Esophagus muscularis mucosa (tissue), 4 donors: ENCODE measurements around the gene HOXD9. TPM values are rescaled to one million over a fixed set of nuclear protein-coding genes. Genes with fewer than 3 reads are reported as not detected.

ENCODE experiments used
- DNase-seq: peaks from one replicate; pipeline ENCODE4 v3.0.0-alpha.2; 2017; ENCODE audit errors: extremely low spot score
- H3K27ac ChIP-seq, 4 donors: fragments of 200-600 bp; sonication (generic); replicated peaks in 1 of 4; 1 replicate in 3 of 4; 2 replicates in 1 of 4; pipeline ENCODE4 v1.5.1; 2016 to 2019; ENCODE audit warnings: mild to moderate bottlenecking in 1 of 4
- H3K27me3 ChIP-seq, 4 donors: fragments of 200-600 bp; sonication (generic); one replicate each; pipeline versions ENCODE4 v1.5.1 to v1.6.0; 2016 to 2019
- H3K36me3 ChIP-seq, 4 donors: fragments of 200-600 bp; sonication (generic); one replicate each; pipeline ENCODE4 v1.5.1; 2016 to 2019
- H3K4me1 ChIP-seq, 4 donors: fragments of 200-600 bp; sonication (generic); one replicate each; pipeline ENCODE4 v1.5.1; 2016 to 2019
- H3K4me3 ChIP-seq, 4 donors: fragments of 200-600 bp; sonication (generic); 1 replicate in 2 of 4; 2 replicates in 2 of 4; pipeline ENCODE4 v1.5.1; 2016 to 2019; ENCODE audit warnings: mild to moderate bottlenecking in 4 of 4, moderate library complexity in 1 of 4
- H3K9me3 ChIP-seq, 4 donors: fragments of 200-600 bp; sonication (generic); 1 replicate in 3 of 4; 2 replicates in 1 of 4; pipeline ENCODE4 v1.5.1; 2016 to 2019
- EP300 ChIP-seq: sonication (generic); formaldehyde crosslinking; IDR thresholded peaks from one replicate; pipeline ENCODE4 v1.6.1; 2017; ENCODE audit warnings: antibody characterized with exemption
- POLR2A ChIP-seq: fragments of 450-650 bp; IDR thresholded peaks from one replicate; pipeline ENCODE4 v1.6.1; 2017; ENCODE audit warnings: antibody characterized with exemption, moderate library complexity, mild to moderate bottlenecking, low read depth
- POLR2AphosphoS5 ChIP-seq, 2 donors: sonication (generic); formaldehyde crosslinking; IDR thresholded peaks; one replicate each; pipeline ENCODE4 v1.6.1; 2017; ENCODE audit warnings: antibody characterized with exemption in 2 of 2
- WGBS: methylation state at CpG from one replicate; pipeline ENCODE4 v1.1.5; 2018; 5-methylcytosine and 5-hydroxymethylcytosine counted together
- intact Hi-C: fragments of 100-400 bp; cut with DNase I; formaldehyde crosslinking; loops from one replicate; pipeline ENCODE4 v1.15.1; 2023
- total RNA-seq, 4 donors: library from RNA; depleted of rRNA; stranded (reverse); fragments of >200 nt; gene quantifications; one replicate each; pipeline versions ENCODE4 v1.1.0 to v1.2.1, GENCODE V29; 2016
- TF ChIP-seq, protein P1 (sequence below), 3 experiments: fragments of 200-600 bp in 2 of 3; fragments of 450-650 bp in 1 of 3; sonication (generic) in 2 of 3; IDR thresholded peaks; one replicate each; pipeline ENCODE4 v1.5.1; 2017 to 2019; ENCODE audit warnings: antibody characterized with exemption in 3 of 3, mild to moderate bottlenecking in 2 of 3, moderate library complexity in 1 of 3

HOXD9 gene
- total RNA-seq, 4 donors from 2014 or later, result 0.83 to 2.2 (median 0.99) TPM

DNA sequence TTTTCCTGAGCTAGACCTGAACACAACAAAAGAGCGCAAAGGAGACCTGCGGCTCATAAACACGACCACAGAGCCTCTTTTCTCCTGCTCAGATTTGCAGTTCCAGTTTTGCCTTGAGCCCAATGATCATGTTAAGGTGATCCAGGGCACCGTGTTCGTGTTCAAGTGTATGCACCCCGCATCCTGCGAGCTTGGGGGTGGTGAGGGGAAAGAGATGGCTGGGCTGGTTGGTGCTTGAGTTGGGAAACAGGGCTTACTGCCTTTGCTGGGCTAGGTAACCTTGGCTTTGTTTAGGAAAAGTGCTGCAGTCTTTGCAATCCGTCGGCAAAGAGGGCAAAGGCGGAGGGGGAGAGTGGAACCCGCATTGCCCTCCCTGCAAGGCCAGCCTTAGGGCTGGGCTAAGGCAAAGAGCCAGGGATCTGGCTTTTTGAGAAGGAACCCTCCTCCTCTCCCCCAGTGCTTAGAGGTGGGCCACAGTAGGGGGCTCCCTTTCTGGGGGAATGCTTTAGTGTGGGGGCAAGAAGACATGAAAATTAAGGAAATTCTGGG, 4.6 kb upstream of the HOXD9 start:
- H3K36me3 ChIP-seq, result no peaks in the 10 kb centered on the region
- DNase-seq, result no peak
- no peak for TF ChIP-seq POLR2A
- TF ChIP-seq, protein P1, sequence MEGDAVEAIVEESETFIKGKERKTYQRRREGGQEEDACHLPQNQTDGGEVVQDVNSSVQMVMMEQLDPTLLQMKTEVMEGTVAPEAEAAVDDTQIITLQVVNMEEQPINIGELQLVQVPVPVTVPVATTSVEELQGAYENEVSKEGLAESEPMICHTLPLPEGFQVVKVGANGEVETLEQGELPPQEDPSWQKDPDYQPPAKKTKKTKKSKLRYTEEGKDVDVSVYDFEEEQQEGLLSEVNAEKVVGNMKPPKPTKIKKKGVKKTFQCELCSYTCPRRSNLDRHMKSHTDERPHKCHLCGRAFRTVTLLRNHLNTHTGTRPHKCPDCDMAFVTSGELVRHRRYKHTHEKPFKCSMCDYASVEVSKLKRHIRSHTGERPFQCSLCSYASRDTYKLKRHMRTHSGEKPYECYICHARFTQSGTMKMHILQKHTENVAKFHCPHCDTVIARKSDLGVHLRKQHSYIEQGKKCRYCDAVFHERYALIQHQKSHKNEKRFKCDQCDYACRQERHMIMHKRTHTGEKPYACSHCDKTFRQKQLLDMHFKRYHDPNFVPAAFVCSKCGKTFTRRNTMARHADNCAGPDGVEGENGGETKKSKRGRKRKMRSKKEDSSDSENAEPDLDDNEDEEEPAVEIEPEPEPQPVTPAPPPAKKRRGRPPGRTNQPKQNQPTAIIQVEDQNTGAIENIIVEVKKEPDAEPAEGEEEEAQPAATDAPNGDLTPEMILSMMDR (IDR thresholded peaks at IDR 0.05), result no peak
- no peak for TF ChIP-seq POLR2AphosphoS5 (IDR thresholded peaks at IDR 0.05)
- TF ChIP-seq EP300, result no peak
- H3K4me1 ChIP-seq, result peaks cover 15 to 31% (median 22%) of the 10 kb centered on the region in 4 donors
- WGBS, result 6% methylated on average over 11 of the region's 11 CpGs
- no peaks in the 10 kb centered on the region for H3K9me3 ChIP-seq
- no peak overlapping the region for H3K4me3 ChIP-seq
- H3K27me3 ChIP-seq, result peaks cover 10 to 100% (median 93%) of the 10 kb centered on the region in 4 donors
- no peak overlapping the region for H3K27ac ChIP-seq
- intact Hi-C loops, result no loop called here

DNA sequence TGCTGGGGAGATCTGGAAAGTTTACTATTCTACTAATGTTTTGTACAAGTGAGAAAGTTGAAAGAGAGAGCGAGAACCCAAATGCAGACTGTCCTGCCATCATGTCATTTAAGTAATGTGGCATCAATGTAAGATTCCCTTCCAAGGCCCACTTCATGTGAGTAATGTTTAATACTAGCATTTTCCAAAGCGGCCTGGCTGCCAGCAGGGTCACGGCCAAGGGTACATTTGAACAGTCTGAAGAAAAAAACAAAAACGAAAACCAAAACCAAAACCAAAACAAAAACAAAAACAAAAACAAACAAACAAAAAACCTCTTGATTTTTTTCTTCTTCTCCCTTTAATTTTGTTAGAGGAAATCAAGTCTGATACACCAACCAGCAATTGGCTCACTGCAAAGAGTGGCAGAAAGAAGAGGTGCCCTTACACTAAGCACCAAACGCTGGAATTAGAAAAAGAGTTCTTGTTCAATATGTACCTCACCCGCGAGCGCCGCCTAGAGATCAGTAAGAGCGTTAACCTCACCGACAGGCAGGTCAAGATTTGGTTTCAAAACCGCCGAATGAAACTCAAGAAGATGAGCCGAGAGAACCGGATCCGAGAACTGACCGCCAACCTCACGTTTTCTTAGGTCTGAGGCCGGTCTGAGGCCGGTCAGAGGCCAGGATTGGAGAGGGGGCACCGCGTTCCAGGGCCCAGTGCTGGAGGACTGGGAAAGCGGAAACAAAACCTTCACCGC, 3.7 kb upstream of the HOXD9 start:
- Histone ChIP-seq H3K27ac (no peak overlapping the region), H3K27me3 (peaks cover 14 to 100% (median 93%) of the 10 kb centered on the region in 4 donors), H3K4me3 (no peak overlapping the region), H3K4me1 (peaks cover 21 to 40% (median 30%) of the 10 kb centered on the region in 4 donors), H3K36me3 (no peaks in the 10 kb centered on the region), H3K9me3 (no peaks in the 10 kb centered on the region)
- WGBS, result 12% methylated on average over 24 of the region's 24 CpGs
- TF ChIP-seq EP300 (no peak), POLR2A (no peak), POLR2AphosphoS5 (IDR thresholded peaks at IDR 0.05) (no peak)
- intact Hi-C loops, result no loop called here
- DNase-seq, result no peak

DNA sequence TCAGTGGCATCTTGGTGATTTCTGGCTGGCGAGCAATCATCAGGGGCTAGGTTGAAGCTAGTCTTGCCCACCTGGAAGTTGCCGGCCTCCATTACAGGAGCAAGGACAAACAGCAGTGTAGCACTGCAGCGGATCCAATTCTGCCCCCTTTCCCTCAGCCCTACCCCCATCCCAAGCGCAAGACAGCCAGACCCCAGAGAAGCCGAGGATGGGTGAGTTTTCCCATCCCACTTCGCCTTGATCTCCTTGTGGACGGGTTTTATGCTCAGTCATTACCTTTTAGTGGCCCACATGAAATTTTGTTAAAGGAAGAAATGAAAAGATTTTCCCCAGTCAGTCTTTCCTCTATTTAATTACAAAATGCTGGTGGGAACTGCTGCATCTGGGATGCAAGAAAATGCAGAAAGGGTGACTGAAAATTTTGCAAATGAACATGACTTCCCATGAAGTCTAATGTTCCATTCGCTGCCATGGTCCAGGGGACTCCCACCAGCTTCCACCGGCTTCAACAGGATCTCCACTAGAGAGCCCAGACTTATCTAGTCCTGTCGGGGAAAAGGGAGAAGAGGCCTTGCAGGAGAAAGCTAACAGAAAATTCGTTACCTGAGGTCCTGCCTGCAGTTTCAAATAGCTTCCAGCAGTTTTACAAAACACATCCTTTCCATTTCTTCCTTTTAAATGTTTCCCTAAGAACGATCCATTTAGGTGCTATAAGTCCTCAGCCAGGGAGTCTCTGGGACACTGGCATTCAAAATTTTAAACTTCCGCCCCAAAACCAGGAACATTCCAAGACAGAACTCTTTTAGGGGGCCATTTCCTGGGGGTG, 1.9 kb upstream of the HOXD9 start:
- WGBS, result 20% methylated on average over 13 of the region's 13 CpGs
- DNase-seq, result no peak
- H3K4me3 ChIP-seq, result no peak overlapping the region
- no peak overlapping the region for H3K27ac ChIP-seq
- intact Hi-C loops, result no loop called here
- TF ChIP-seq, protein P1 (IDR thresholded peaks at IDR 0.05), result no peak
- no peak for TF ChIP-seq POLR2AphosphoS5 (IDR thresholded peaks at IDR 0.05)
- TF ChIP-seq EP300, result no peak
- TF ChIP-seq POLR2A, result no peak
- peaks cover 14 to 100% (median 95%) of the 10 kb centered on the region in 4 donors for H3K27me3 ChIP-seq
- H3K9me3 ChIP-seq, result no peaks in the 10 kb centered on the region
- no peaks in the 10 kb centered on the region for H3K36me3 ChIP-seq
- H3K4me1 ChIP-seq, result peaks cover 21 to 43% (median 32%) of the 10 kb centered on the region in 4 donors

DNA sequence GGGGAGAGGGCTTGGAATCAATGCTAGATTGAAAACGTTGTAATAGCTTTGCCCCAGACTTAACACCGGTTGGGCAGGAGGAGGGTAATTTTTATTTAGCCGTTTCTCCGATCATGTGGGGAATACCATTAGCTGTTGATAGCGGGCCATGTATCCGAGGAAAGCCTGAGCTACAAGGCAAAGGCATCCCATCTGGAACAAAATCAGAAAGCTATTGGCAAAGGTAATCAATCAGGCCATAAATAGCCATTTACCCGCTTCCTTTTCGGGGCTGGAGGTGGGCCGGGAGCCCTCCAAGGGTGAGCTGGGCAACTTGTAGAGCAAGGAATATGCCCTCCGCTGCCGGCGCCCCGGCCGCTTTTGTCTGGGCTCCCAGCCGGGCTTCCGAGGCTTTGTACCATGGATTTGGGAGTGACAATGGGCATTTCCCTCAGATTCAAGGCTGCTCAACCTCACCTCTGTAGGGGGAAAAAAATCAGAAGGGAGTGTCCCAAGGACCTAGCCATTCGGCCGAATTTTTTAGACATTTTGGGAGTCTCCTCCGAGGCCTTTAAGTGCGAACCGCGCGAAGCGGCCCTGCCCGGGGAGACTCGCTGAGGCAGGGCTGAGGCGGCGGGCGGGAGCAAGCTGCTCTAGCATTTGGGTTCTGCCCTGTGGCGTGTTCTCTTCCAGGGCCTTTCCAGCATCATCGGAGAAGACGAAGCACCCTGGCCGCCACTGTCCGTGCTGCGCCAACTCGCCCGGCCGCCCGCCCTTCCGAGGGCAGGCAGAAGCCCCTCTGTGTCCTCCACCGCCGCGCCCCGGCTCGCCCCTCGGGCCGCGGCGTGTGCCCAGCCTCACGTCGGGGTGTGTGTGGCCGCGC, 1.1 kb upstream of the HOXD9 start:
- DNase-seq, result no peak
- peak overlapping the region; percentile 48 to 62 (median 50) for H3K4me3 ChIP-seq
- H3K27me3 ChIP-seq, result peaks cover 12 to 100% (median 91%) of the 10 kb centered on the region in 4 donors
- H3K27ac ChIP-seq, result no peak overlapping the region
- intact Hi-C loops, result no loop called here
- no peaks in the 10 kb centered on the region for H3K36me3 ChIP-seq
- no peaks in the 10 kb centered on the region for H3K9me3 ChIP-seq
- TF ChIP-seq POLR2AphosphoS5 (IDR thresholded peaks at IDR 0.05) (no peak), EP300 (no peak), POLR2A (no peak)
- TF ChIP-seq, protein P1 (IDR thresholded peaks at IDR 0.05), result no peak
- H3K4me1 ChIP-seq, result peaks cover 19 to 38% (median 27%) of the 10 kb centered on the region in 4 donors
- 19% methylated on average over 23 of the region's 53 CpGs for WGBS
